GM18508 (cell line): ENCODE results near the gene SIK2.

Experiments
- ATAC-seq: cut with Tn5 transposase; IDR thresholded peaks from one replicate; pipeline ENCODE4 v1.9.1; 2021; ENCODE audit warnings: moderate number of reproducible peaks; ENCODE audit not compliant: insufficient read depth, unreplicated experiment

SIK2 gene

GRCh38 chr11:111601979-111602864, at the start of gene SIK2:
TSS of gene SIK2 (plus strand) at chr11:111602449. CDS start at chr11:111602564, 115 bp downstream.
- ATAC-seq = peak; percentile 69

GRCh38 chr11:111554532-111554931, 47.7 kb upstream of the SIK2 start:
- no peak for ATAC-seq

GRCh38 chr11:111555255-111555654, 47.0 kb upstream of the SIK2 start:
- ATAC-seq = no peak

DNA sequence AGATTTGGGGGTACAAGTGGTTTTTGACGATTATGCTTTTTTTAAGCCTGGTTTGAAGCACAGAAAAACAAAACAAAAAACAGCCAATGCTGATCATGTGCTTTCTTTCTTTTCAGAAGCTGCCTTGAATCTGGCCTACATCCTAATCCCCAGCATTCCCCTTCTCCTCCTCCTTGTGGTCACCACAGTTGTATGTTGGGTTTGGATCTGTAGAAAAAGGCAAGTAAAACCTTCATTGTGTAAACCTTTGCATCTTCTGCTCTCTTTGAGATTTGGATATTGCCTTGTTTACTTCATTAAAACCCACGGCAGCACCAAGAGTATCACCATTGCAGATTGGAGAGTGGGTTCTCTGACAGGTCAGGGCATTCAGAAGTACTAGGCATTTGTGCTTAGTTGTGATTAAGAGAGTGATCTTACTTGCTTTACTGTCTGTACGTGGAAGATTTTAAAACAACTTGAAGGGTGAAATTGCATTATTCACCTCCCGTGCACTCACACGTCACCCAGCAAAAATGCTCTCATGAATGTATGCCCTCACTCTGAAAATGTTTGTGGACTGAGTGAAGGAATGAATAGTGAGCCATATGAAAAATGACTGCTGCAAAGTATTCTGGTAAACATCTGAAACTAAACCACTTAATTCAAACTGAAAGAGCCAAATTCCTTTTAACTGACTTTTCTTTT, 44.7 kb upstream of the SIK2 start:
- no peak for ATAC-seq

- ATAC-seq = no peak
Observed at GRCh38 chr11:111559800-111560464, 42.3 kb upstream of the SIK2 start.

GRCh38 chr11:111560800-111561199, 41.4 kb upstream of the SIK2 start:
- ATAC-seq = no peak

DNA sequence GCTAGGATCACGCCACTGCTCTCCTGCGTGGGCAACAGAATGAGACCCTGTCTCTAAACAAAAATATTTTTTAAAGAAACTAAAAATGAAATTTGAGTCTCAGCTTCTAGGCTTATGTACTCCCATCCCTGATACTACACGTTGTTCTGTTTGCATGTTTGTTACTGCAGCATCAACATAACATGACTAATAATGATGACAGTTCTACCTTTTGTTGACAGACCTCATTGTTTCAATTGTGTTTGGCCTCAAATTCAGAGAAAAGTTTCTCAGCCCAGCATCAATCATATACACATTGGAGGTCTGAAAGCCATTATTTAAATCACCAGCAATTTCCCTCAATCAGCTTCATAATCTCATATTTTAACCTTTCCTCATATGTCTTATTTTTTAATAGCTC, 40.9 kb upstream of the SIK2 start:
- ATAC-seq = no peak

DNA sequence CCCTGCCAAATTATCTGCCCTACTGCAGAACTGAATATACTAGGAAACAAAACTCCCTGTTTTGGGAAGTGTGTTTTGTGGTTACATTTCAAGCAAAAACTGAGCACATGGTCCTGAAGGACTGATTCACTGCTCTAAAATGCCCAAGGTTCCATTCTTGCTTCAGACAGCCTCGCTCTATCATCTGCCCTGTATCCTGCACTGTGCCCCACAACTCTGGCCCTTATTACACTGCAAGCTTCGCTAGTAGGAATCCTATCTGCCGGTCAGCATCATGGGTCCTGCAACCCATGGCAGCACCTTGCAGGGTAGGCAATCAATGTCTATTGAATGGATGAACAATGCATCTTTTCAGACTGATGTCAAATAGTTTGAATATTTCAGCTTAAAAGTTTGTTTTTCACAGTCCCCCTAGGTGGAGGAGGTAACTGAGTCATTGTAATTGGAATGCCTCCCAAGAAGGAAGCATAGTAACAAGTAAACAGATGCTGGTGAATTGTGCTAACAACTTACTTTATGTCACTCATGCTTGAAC, 40.4 kb upstream of the SIK2 start:
- no peak for ATAC-seq

GRCh38 chr11:111562692-111563389, 39.4 kb upstream of the SIK2 start:
- no peak for ATAC-seq

GRCh38 chr11:111565114-111565720, 37.0 kb upstream of the SIK2 start:
- ATAC-seq = no peak

DNA sequence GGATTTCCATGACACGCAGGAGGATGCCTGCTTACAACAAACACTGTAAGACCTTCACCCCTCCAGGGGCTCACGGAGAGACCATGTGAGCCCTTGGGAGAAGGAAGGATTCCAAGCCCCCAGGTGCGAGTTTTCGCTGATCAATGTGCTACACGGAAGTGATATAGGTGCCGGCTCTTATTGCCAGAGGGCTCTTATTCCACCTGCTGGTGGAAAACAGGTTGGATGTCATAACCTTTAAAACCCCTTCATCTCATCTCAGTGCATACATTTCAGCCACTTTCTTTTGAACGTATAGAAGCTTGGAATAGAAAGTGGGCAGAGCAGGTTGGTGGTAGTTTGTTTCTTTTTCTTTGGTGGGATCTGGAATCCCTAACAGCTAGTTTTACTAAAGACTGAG, 35.9 kb upstream of the SIK2 start:
- ATAC-seq = no peak

- ATAC-seq = no peak
Observed at GRCh38 chr11:111569476-111569875, 32.8 kb upstream of the SIK2 start.

DNA sequence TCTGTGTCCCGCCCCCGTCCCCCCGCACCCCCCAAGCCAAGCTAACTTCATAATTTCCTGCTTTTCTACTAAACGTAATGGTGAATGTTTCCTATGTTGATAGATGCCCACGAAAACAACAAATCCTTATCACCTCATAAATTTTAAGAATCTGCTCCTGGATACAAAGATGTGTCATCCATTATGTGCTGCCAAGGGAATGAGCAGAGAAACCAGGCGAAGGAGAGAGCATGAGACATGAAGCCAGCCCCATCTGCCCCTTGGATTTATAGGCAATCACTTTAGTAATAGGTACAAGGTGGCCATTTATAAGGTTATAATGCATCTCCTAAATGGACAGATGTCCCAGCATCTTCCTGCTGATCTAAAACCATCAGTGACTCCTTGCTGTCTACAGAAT, 31.5 kb upstream of the SIK2 start:
- ATAC-seq = no peak

DNA sequence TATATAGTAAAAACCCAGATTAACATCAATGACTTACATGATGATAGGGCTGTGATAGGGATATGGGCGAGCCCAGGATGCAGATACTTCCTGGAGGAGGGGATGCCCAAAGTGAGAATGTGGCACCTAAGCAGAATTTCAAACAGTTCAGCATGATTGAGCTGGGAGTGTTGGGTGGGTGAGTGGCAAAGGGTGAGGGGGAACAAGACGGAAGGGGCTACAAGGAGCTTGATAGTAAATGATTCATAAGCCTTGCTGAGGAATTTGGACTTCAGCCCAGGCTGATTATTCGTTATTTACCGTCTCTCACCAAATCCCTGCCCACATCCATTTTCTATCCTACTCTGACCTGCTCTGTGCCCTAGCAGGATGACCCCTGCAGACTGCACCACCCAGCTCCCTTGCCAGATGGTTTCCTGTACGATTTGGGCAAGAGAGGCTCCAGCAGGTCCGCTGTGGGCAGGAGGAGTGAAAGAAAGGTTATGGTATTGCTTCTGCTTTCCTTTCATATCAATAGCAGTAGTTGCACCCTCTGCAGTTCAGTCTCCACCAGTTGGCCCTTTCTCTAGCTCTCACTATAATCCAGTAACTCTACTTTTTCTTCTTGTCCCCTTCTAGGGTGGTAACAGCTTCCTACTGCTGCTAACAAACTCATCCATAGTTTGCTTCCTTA, 30.3 kb upstream of the SIK2 start:
- no peak for ATAC-seq

GRCh38 chr11:111572581-111572980, 29.7 kb upstream of the SIK2 start:
- ATAC-seq = no peak

DNA sequence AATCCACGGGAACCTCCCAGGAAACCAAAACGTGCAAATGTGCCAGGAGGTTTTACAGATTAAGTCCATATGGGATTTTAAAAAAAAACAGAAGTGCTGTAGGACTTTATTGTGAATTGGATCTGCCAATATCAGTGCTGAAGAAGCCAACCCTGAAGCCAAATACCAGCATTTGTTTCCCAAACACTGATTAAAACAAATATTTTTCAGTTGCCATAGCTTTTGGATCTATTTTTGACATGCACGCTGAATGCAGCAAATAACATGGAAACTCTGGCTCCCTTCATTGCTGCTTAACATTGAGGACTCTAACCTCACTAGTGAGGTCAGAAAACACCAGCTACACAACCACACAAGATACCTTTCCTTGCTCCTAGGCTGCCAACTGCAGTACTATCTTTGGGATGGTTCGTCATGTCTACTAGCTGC, 28.4 kb upstream of the SIK2 start:
- ATAC-seq = no peak

GRCh38 chr11:111574373-111575225, 27.6 kb upstream of the SIK2 start:
- no peak for ATAC-seq

GRCh38 chr11:111575740-111576139, 26.5 kb upstream of the SIK2 start:
- ATAC-seq = no peak
